ENCODE results near the gene NDUFB10. TPM values are rescaled to one million over a fixed set of nuclear protein-coding genes. Genes with fewer than 3 reads are reported as not detected.

The NDUFB10 gene
- total RNA-seq, 2 experiments from 2014 or later, result 126 to 129 TPM

- no peaks in the 10 kb centered on the region for H3K36me3 Mint-ChIP-seq (ENCODE audit: low read depth)
- no peak for ATAC-seq
- no peaks in the 10 kb centered on the region for H3K9me3 Mint-ChIP-seq
- no peak for DNase-seq
- H3K4me1 Mint-ChIP-seq (ENCODE audit: low read depth), result no peaks in the 10 kb centered on the region
- ChIA-PET CTCF (interaction anchor here (1.4 kb wide), 1 partner anchor 13 kb away, joined by 5 read pairs; no protein-coding TSS in a partner anchor), POLR2A (interaction anchor here (1.2 kb wide), 1 partner anchor 11 kb away, joined by 3 read pairs; no protein-coding TSS in a partner anchor)
- H3K27me3 Mint-ChIP-seq, result peaks cover 42% of the 10 kb centered on the region
- TF ChIP-seq CTCF (IDR thresholded peaks at IDR 0.05), result no peak
- no peak overlapping the region for H3K27ac Mint-ChIP-seq
- H3K4me3 Mint-ChIP-seq, result no peak overlapping the region
- intact Hi-C loops (cut with micrococcal nuclease), result loop anchor here (5.0 kb wide), 1 partner anchor 54 kb away; no protein-coding TSS in a partner anchor
Measured at GRCh38 chr16:1916640-1916990, 42.7 kb upstream of the NDUFB10 start.

- intact Hi-C loops (cut with micrococcal nuclease), result loop anchor here (5.0 kb wide), 1 partner anchor 55 kb away; no protein-coding TSS in a partner anchor
- H3K9me3 Mint-ChIP-seq, result no peaks in the 10 kb centered on the region
- DNase-seq (no peak), ATAC-seq (no peak)
- no peak for TF ChIP-seq CTCF (IDR thresholded peaks at IDR 0.05)
- H3K36me3 Mint-ChIP-seq (ENCODE audit: low read depth), result no peaks in the 10 kb centered on the region
- CTCF ChIA-PET, result interaction anchor here (1.4 kb wide), 1 partner anchor 12 kb away, joined by 5 read pairs; no protein-coding TSS in a partner anchor
- H3K27me3 Mint-ChIP-seq, result peaks cover 42% of the 10 kb centered on the region
- no peaks in the 10 kb centered on the region for H3K4me1 Mint-ChIP-seq (ENCODE audit: low read depth)
- H3K27ac Mint-ChIP-seq, result no peak overlapping the region
- POLR2A ChIA-PET, result interaction anchor here (1.2 kb wide), 1 partner anchor 11 kb away, joined by 3 read pairs; no protein-coding TSS in a partner anchor
- H3K4me3 Mint-ChIP-seq, result no peak overlapping the region
Measured at GRCh38 chr16:1917056-1917664, 42.2 kb upstream of the NDUFB10 start.

GRCh38 chr16:1917665-1918350 is 41.5 kb upstream of the NDUFB10 start:
- Mint-ChIP-seq H3K36me3 (ENCODE audit: low read depth) (no peaks in the 10 kb centered on the region), H3K4me3 (no peak overlapping the region), H3K4me1 (ENCODE audit: low read depth) (no peaks in the 10 kb centered on the region), H3K27me3 (peaks cover 48% of the 10 kb centered on the region), H3K9me3 (no peaks in the 10 kb centered on the region), H3K27ac (no peak overlapping the region)
- TF ChIP-seq CTCF (IDR thresholded peaks at IDR 0.05), result no peak
- ATAC-seq (no peak), DNase-seq (no peak)
- ChIA-PET CTCF (no interaction called here), POLR2A (no interaction called here)
- intact Hi-C loops (cut with micrococcal nuclease), result loop anchor here (5.0 kb wide), 1 partner anchor 56 kb away; no protein-coding TSS in a partner anchor

- no peaks in the 10 kb centered on the region for H3K9me3 Mint-ChIP-seq
- CTCF ChIA-PET, result interaction anchor here (2.5 kb wide), 1 partner anchor 10 kb away, joined by 10 read pairs; no protein-coding TSS in a partner anchor
- H3K27me3 Mint-ChIP-seq, result peaks cover 52% of the 10 kb centered on the region
- ATAC-seq, result no peak
- no peak for TF ChIP-seq CTCF (IDR thresholded peaks at IDR 0.05)
- no peak within 1 kb of the TSS for H3K4me3 Mint-ChIP-seq
- POLR2A ChIA-PET, result no interaction called here
- no peak within 1 kb of the TSS for H3K27ac Mint-ChIP-seq
- intact Hi-C loops (cut with micrococcal nuclease), result loop anchor here (5.0 kb wide), 1 partner anchor 56 kb away; no protein-coding TSS in a partner anchor
- no peaks in the 10 kb centered on the region for H3K36me3 Mint-ChIP-seq (ENCODE audit: low read depth)
- no peaks in the 10 kb centered on the region for H3K4me1 Mint-ChIP-seq (ENCODE audit: low read depth)
- no peak for DNase-seq
Measured at GRCh38 chr16:1918351-1919326, 40.7 kb upstream of the NDUFB10 start, which contains the start of gene HS3ST6. Gene HS3ST6 (minus strand): TSS chr16:1918415. CDS start chr16:1918323, 92 bp downstream.

Measured in activated CD8-positive, alpha-beta T cell treated with anti-CD3 and anti-CD28 coated beads for 36 hours (primary cell).